GM21515 (cell line): ENCODE data around the gene NSMF.
A peak's percentile ranks its signal among the peaks of the same experiment; 100 is the strongest.
"Not testable (repeated sequence)": the region's sequence is repeated elsewhere in the genome, so short reads cannot be mapped to it uniquely, and the experiment has no call there.

Experiments
- ATAC-seq: cut with Tn5 transposase; IDR thresholded peaks from one replicate; pipeline ENCODE4 v1.9.1; 2021; ENCODE audit not compliant: unreplicated experiment

The NSMF gene

GRCh38 chr9:137459601-137460362 is 648 bp upstream of the NSMF start:
- no peak for ATAC-seq

- peak; percentile 9 for ATAC-seq
Observed at GRCh38 chr9:137458194-137459151, 661 bp downstream of the NSMF start.

GRCh38 chr9:137457406-137458193 is 1.5 kb downstream of the NSMF start:
- ATAC-seq = no peak

- no peak for ATAC-seq
Observed at GRCh38 chr9:137456864-137457405, 2.2 kb downstream of the NSMF start.

- no peak for ATAC-seq
Observed at GRCh38 chr9:137456061-137456863, 2.9 kb downstream of the NSMF start.

GRCh38 chr9:137455359-137455991 is 3.7 kb downstream of the NSMF start:
- ATAC-seq = no peak

GRCh38 chr9:137454597-137455358 is 4.4 kb downstream of the NSMF start:
- ATAC-seq = no peak

GRCh38 chr9:137454145-137454596 is 5.0 kb downstream of the NSMF start:
- no peak for ATAC-seq

- ATAC-seq = peak; percentile 40
Observed at GRCh38 chr9:137453643-137454081, 5.5 kb downstream of the NSMF start.

GRCh38 chr9:137452761-137453642 is 6.1 kb downstream of the NSMF start:
- ATAC-seq = no peak

- no peak for ATAC-seq
Observed at GRCh38 chr9:137452006-137452760, 7.0 kb downstream of the NSMF start.

GRCh38 chr9:137451264-137452005 is 7.7 kb downstream of the NSMF start:
- ATAC-seq = not testable (repeated sequence)

- ATAC-seq = not testable (repeated sequence)
Observed at GRCh38 chr9:137450539-137451222, 8.5 kb downstream of the NSMF start.

GRCh38 chr9:137449931-137450538 is 9.1 kb downstream of the NSMF start:
- ATAC-seq = no peak
